COLO829 (cell line): ENCODE measurements around the gene TPSD1.
"Not testable (repeated sequence)": the region's sequence is repeated elsewhere in the genome, so short reads cannot be mapped to it uniquely, and the experiment has no call there.

Experiments
- DNase-seq: peaks from one replicate; pipeline ENCODE4 v3.0.0; 2012; ENCODE audit warnings: low spot score

TPSD1 gene

GRCh38 chr16:1262846-1263221, 7.0 kb downstream of the TPSD1 start:
- DNase-seq, result no peak

DNA sequence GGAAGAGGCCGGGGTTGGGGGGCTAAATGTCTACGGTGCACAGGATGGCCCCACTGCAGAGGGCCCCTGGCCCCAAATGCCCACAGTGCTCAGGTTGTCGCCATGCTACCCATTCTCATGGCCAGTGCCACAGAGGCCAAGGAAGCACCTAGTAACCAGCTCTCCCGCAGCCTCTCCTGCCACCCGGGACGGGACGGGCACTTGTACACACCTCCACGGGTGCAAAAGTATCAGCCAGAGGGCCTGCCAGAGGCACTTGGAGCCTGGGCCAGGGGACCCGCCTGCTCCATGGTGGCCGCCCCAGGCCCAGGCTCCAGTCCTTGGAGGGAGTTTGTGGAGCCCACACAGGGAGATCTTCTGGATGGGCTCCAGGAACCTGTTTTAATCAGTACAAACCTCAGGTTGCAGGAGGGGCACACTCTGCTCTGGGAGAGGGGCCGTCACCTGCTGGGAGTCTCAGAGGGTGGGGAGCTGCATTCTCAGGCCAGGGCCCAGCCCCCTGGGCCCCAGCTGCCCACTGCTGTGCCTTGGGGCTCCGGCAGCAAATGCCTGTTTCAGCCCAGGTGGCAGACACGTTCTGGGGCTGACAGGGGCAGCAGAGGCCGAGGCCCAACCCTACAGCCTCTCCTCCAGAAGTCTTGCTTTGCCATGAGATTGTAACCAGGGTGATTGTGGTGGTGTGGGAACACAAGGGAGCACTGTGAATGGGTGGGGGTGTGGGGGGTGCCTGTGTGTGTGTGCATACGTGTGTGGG, 7.9 kb downstream of the TPSD1 start:
- no peak for DNase-seq

- no peak for DNase-seq
These were observed 8.6 kb downstream of the TPSD1 start for GRCh38 chr16:1264345-1265089.

DNA sequence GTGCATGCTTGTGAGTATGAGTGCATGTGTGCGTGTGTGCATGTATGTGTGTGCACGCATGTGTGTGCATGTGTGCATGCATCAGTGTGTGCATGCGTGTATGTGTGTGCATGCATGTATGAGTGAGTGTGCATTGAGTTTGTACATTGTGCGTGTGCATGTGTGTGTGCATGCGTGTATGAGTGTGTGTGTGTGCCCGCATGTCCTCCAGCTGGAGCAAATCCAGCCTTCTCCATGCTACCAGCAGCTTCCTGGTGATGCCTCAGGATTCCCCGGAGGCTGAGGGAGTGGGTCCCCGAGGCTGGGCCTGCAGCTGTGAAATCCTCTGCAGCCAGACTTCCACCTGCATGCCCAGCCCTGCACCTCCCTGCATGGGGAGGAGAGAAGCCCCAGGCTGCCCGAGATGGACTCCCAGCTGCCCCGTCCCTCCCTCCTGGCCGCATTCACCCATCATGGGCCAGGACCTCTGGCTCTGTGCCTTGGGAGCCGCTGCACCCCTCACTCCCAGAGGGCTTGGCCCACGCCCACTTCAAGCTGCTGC, 9.3 kb downstream of the TPSD1 start:
- DNase-seq, result no peak

DNA sequence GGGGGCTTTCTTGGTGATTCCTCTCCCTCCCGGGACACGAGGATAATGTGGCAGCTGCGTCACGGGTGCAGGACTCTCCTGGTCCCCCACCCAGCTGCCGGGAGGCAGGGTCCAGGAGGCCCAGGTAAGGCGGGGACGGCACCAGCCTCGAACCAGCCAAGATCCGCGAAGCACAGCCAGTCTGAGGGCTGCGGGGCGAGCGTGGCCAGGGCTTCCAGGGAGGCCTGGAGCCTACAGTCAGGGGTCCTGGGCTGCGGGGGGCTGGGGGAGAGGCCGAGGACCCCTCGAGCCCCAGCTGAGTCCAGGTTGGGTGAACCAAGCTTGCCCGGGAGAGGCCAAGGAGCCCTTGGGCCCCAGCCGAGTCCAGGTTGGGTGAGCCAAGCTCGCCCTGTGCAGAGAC, 10.0 kb downstream of the TPSD1 start:
- DNase-seq, result no peak

DNA sequence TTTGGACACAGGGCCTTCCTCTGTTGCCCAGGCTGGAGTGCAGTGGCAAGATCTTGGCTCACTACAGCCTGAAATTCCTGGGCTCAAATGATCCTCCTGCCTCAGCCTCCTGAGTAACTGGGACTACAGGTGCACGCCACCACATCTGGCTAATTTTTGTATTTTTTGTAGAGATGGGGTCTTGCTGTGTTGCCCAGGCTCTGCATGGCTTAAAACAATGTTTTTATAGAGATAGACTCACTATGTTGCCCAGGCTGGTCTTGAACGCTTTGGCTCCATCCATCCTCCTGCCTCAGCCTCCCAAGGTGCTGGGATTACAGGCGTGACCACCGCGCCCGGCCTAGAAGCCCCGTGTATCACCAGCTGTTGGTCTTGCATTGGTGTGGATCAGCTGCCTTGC, 13.5 kb downstream of the TPSD1 start:
- DNase-seq, result not testable (repeated sequence)

- no peak for DNase-seq
These were observed 15.5 kb downstream of the TPSD1 start for GRCh38 chr16:1271380-1271723.

DNA sequence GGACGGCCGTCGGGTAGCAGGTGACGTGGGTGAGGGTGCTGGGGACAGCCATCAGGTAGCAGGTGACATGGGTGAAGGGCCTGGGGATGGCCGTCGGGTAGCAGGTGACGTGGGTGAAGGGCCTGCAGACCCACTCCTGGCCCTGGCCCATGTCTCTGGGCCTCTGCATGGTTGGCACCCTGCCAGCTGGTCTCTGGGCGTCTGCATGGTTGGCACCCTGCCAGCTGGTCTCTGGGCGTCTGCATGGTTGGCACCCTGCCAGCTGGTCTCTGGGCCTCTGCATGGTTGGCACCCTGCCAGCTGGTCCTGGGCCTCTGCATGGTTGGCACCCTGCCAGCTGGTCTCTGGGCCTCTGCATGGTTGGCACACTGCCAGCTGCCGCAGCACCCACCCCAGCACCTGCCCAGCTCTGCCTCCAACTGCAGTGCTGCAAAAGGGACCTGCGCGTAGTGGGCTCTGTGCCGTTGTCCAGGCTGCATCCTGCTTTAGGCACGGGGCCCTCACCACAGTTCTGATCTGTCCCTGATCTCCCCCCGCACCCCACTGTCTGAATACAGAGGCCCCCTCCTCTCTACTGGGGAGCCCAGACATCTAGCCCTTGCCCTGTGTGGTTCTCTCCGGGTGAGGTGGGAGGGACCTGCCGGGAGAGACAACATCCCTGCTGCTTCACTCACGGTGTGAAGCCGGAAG, 16.0 kb downstream of the TPSD1 start:
- not testable (repeated sequence) for DNase-seq

DNA sequence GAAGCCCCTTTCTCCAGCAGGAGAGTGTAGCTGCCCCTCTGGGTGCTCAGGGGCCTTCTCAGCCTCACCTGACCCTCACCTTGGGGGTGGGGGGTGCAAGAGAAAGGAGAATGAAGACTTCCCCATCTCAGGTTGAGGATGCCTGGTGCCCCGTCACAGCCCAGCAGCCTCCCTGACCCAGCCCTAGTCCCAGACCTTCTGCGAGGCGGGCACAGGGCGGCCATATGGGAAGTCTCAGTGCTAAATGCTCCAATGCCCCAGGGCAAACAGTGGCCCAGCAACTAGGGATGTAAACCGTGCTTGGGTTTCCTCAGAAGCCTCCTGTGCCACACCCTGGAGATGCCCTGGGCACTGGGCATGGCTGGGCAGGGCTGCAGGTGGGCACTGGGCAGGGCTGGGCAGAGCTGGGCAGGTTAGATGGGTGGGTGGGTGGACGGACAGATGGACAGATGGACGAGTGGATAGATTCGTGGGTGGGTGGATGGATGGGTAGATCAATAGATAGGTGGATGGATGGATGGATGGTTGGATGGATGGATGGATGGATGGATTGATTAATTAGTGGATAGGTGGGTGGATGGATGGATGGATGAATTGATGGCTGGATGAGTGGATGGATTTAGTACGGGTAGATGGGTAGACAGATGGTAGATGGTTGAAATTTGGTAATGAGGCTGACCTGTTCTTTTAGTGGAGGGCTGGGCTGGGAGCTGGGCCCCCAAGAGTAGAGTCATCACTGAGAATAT, 16.8 kb downstream of the TPSD1 start:
- DNase-seq, result no peak

GRCh38 chr16:1273816-1274215, 17.9 kb downstream of the TPSD1 start:
- no peak for DNase-seq

- DNase-seq, result no peak
These were observed 18.9 kb downstream of the TPSD1 start for GRCh38 chr16:1274767-1275166.

GRCh38 chr16:1275791-1276579, 20.1 kb downstream of the TPSD1 start:
- DNase-seq, result no peak

DNA sequence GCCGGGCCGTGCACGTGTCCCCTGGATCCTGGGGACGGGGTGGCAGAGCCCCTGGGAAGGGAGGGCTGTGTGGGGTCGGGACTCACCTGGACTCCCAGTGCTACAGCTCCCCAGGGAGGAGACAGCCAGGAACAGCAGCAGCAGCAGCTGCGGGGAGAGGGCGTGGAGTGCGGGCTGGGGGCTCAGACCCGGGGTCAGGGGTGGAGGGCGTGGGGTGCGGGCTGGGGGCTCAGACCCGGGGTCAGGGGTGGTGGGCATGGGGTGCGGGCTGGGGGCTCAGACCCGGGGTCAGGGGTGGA, 20.7 kb downstream of the TPSD1 start:
- DNase-seq, result no peak

GRCh38 chr16:1277151-1277598, 21.3 kb downstream of the TPSD1 start:
- no peak for DNase-seq

GRCh38 chr16:1277617-1278282, 21.9 kb downstream of the TPSD1 start:
- DNase-seq, result no peak

DNA sequence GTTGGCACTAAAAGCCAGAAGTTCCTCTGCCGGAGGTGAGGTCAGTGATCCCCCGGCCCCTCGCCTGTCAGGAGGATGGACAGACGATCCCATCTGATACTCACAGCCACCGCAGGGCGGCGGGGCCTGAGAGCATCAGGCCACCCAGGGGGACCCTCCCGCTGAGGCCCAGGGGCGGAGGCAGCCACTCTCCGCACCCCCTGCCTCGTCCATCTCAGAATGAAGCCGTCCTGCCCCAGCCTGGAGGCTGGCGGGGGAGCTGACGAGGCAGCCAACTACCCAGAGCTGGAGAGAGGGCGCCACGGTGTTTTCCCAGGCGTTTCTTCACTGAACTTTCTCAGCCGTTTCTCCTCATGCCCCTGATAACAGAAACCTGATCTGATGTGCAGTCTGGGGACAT, 22.6 kb downstream of the TPSD1 start:
- no peak for DNase-seq

GRCh38 chr16:1279081-1279944, 23.4 kb downstream of the TPSD1 start:
- no peak for DNase-seq

- DNase-seq, result no peak
These were observed 24.2 kb downstream of the TPSD1 start for GRCh38 chr16:1279945-1280589.

- no peak for DNase-seq
These were observed 24.9 kb downstream of the TPSD1 start for GRCh38 chr16:1280783-1281182.
